C4-2B (cell line): Measurements from ENCODE around the gene COL2A1.

ENCODE experiments used
- ZFX ChIP-seq: fragments of 450-650 bp; IDR thresholded peaks from 2 replicates; pipeline ENCODE4 v1.6.1; 2017
- TF ChIP-seq, protein P1 (sequence below): fragments of 450-650 bp; conservative IDR thresholded peaks from 2 replicates; pipeline ENCODE4 v1.5.1; 2017; ENCODE audit warnings: mild to moderate bottlenecking

DNA sequence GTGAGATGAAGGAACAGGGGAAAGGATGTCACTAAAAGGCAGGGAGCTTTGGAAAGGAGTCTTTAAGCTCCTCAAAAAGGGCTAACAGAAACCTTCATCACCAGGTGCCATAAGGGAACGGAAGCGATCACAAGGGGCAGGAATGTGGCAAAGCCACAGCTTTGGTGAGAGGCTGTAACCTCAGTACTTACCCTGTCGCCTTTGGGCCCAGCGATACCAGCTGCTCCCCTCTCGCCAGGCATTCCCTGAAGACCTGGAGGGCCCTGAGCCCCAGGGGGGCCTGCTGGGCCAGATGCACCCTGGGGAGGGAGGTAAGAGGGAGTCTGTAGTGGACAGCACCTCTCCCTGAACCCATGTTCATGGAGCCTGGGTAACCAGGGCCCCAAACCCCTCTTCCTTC, 22.0 kb downstream of the COL2A1 start:
- TF ChIP-seq, protein P1, sequence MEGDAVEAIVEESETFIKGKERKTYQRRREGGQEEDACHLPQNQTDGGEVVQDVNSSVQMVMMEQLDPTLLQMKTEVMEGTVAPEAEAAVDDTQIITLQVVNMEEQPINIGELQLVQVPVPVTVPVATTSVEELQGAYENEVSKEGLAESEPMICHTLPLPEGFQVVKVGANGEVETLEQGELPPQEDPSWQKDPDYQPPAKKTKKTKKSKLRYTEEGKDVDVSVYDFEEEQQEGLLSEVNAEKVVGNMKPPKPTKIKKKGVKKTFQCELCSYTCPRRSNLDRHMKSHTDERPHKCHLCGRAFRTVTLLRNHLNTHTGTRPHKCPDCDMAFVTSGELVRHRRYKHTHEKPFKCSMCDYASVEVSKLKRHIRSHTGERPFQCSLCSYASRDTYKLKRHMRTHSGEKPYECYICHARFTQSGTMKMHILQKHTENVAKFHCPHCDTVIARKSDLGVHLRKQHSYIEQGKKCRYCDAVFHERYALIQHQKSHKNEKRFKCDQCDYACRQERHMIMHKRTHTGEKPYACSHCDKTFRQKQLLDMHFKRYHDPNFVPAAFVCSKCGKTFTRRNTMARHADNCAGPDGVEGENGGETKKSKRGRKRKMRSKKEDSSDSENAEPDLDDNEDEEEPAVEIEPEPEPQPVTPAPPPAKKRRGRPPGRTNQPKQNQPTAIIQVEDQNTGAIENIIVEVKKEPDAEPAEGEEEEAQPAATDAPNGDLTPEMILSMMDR = no peak
- TF ChIP-seq ZFX = no peak
